HG02642 (cell line): ENCODE data around the gene GPR156.
"Not testable (repeated sequence)": the region's sequence is repeated elsewhere in the genome, so short reads cannot be mapped to it uniquely, and the experiment has no call there.

ENCODE experiments used
- ATAC-seq: cut with Tn5 transposase; IDR thresholded peaks from one replicate; pipeline ENCODE4 v1.9.1; 2021; ENCODE audit warnings: mild to moderate bottlenecking; ENCODE audit not compliant: unreplicated experiment, poor library complexity

GPR156 gene

DNA sequence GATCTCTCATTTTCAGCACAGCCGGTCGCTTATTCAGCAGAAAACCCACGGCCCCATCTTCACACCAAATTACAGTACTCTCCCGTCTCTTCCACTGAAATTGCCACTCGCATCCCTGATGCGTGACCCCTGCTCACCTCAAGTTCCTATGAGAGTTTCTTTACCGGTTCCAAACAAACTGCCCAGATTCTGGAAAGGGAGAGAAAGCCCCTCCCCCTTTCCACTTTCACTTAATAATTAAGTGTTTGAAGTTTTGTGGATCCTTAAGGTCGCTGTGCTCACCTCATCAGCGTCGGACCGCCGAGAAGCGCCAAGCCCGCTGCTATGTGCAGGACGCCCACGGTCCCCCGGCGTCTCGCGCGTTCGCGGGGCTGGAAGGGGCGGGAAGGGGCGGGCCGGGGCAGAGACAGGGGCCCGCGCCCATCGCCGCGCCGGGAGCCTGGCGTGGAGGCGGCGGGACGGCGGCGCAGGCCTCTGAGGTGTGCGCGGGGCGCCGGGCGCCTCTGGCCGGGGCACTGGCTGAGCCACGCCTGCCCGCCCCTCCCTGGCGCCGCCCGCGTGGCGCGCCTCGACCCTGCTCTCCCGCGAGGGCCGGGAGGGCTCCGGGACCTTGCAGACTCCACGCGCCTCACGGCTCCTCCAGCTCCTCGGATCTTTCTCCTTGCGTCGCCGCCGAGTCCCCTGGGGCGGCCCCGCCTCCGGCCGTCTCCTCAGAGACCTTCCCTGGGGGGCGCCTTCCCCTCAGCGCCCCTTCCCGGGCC lies at the start of gene GPR156:
TSS of gene GPR156 (minus strand) at position 476 of the 761 bp plus-strand sequence. CDS start 41,124 bp downstream, outside the sequence.
- no peak for ATAC-seq

DNA sequence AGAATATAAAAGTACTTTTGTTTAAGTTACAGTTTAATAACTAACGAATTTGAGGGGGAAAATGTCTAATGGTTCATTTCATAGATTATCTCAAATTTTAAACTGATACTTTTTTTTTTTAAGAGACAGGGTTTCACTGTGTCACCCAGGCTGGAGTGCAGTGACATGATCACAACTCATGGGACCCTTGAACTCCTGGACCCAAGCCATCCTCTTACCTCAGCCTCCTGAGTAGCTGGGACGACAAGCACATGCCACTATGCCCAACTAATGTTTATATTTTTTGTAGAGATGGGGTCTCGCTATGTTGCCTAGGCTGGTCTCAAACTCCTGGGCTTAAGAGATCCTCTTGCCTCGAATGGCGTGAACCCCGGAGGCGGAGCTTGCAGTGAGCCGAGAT lies 47.6 kb upstream of the GPR156 start:
- ATAC-seq, result no peak

DNA sequence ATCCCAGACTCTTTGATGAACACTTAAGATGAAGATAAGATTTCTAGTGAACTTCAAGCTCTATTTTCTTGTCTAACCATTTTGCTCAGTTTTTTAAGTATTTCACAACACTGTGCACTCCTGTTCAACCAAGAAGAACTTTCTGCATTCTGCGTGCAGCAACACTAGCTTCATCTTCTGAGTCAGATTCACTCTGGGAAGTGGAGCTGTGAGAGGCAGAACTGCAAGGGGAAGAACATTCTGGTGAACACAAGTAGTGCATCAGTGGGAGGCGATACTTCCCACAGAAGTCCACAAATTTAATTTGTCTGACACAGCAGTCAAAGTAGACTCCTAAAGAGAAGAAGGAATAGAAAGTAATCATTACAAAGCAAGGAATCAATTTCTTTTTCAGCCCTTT lies 46.1 kb upstream of the GPR156 start:
- no peak for ATAC-seq

DNA sequence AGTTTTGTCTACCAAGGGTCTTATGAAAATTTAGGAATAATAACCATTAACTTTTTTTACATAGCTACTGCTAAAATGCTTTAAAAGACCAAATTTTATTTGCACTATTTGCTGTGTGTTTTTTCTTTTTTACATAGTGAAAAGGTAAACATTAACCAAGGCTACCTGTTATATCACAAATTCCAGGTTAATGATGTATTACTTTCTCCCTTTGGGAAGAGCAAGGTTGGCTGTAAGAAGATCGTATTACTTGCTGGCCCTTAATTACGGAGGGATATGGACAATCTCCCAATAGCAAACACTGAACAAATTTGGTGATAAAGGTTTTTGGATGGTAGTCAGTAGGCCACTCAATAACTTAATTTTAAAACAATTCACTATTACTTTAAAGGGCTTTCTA lies 41.8 kb upstream of the GPR156 start:
- ATAC-seq, result no peak

DNA sequence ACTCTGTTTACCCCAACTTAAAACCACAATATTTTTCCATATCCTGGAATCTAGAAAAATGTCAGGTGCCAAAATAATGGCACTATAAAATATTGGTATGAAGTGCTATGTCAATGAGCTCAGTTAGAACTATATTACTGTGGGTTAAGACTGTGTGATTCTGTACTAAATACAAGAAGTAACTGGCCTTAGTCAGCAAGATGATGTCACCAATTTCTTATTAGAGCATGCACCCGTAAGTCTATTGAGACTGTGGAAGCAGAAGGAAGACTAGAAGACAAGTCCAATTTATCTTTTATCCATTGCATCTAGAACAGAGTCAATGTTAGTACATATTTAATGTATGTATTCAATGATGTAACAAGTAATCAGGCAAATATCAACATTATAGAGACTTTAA lies 39.2 kb upstream of the GPR156 start:
- no peak for ATAC-seq

DNA sequence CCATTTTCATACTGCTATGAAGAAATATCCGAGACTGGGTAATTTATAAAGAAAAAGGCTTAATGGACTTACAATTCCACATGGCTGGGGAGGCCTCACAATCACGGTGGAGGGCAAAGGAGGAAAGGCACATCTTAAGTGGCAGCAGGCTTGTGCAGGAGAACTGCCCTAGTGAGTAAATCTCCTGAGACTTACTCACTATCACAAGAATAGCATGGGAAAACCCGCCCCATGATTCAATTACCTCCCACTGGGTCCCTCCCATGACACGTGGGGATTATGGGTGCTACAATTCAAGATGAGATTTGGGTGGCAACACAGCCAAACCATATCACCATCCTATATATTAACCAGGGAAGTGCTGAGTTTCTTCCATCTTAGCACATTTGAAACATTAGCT lies 38.7 kb upstream of the GPR156 start:
- ATAC-seq, result not testable (repeated sequence)

DNA sequence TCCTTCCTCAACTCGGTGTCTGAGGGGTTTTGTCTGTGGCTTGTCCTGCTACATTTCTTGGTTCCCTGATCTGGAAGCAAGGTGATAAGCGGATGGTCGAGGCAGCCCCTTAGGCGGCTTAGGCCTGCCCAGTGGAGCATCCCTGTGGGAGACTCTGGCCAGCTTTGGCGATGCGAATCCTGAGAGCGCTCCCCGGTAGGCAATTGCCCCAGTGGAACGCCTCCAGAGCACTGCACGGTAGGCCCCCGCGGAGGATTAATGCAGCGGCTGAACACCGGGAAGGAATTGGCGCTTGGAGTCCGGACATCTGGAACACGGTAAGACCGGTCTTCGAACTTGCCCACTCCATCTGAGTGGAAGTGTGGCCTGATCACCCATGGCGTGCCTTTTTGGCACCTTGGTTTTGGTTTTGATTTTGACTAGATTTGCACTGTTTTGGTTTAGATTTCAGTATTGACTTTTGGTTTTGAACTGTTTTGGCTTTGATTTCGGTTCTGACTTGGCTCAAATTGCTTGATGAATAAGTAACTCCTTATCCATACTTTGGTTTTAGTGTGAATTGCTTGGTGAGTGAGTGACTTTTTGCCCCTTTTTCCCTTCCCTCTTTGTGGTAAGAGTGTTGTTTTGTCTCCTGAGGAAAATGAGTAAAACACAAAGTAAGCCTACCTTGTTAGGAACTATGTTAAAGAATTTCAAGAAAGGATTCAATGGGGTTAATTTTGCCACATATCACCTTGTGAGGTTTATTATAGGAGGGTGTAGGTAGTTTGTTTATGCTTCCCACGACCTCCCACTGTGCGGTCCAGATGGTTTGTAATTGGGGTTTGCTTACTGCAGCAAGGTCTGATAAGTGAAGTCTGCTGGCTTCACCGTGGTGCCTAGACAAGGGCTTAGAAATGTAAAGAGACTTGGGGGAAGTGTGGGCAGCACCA lies 27.1 kb upstream of the GPR156 start:
- no peak for ATAC-seq

DNA sequence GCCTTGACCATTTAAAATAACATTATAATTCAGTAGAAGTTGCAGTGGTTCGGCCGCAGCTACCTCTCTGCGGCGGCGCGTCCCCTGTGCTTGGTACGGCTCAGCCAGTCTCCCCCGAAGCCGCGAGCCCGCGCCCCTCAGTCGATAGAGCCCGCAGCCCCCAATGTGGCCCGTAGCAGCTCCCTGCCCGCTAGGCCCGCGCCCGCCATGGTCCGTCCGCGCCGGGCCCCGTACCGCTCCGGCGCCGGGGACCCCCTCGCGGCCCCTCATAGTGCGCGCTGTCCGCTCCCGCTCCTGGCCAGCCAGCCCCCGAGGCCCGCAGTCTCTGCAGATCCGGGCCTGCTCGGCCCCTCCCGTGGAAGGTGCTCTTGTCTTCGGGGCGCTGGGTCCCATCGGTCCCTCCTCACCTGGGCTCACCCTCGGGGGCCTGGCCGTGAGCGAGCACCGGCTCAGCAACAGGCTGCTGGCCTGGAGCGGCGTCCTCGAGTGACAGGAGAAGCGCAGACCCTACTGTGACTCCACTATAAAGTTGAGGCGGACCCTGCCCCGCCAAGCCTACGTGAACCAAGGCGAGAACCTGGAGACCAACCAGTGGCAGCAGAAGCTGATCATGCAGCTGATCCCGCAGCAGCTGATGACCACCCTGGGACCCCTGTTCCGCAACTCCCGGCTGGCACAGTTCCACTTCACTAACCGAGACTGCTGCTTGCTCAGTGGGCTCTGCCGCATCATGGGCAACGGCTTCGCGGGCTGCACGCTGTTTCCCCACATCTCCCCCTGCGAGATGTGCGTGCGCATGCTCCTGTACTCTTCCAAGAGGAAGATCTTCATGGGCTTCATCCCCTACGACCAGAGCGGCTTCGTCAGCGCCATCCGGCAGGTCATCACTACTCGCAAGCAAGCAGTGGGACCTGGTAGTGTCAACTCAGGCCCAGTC lies 21.8 kb upstream of the GPR156 start:
- no peak for ATAC-seq

DNA sequence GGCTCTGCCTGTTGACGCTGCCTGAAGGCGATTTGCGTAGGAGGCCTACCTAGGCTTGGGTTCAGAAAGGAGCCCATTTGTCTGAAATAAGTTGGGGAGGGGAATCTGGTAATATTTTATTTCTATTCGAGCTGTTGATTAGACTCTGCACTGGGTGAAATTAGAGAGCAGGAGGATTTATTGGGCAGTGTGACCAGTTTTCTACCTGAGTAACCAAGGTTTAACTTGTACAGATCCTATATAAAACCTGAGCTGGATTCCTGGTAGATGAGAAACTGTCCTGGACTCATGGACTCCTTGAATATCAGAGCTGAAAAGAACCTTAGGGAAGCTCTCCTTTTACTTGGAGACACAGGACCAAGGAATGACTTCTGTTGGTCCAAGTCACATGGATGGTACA lies 19.6 kb upstream of the GPR156 start:
- no peak for ATAC-seq

DNA sequence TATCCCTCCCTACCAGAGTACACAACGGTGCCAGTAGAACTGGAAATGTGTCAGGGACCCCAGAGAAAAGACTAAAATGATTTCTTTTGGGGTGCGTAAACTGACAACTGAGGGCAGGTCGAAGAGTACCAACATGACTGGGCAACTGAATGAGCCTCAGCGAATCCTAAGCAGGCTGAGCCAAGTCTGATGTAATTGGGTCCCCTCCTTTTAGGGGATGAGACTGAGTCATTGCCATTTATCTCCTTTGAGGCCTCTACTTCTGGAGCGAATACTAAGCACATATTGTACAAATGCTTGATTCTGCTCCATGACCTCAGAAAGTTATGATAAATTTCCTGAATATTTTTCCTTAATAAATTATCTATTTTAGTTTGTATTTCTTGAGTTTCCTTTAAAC lies 17.3 kb upstream of the GPR156 start:
- no peak for ATAC-seq

DNA sequence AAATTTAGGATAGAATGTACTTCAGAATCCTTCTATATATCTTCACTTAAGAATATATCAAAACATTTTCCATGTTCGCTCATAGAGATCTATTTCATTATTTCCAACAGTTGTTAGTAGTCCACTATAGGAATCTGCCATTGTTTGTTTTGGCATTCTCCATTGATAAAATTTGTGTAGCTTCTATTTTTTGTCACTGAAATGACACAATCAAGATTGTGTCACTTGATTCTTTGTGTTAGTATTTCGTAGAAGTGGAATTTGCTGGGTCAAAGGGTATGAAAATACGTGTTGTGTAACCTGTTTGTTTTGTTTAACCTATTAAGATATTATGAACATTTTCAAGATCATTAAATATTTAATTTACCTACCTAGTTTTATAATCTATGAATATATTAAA lies 15.9 kb upstream of the GPR156 start:
- no peak for ATAC-seq

DNA sequence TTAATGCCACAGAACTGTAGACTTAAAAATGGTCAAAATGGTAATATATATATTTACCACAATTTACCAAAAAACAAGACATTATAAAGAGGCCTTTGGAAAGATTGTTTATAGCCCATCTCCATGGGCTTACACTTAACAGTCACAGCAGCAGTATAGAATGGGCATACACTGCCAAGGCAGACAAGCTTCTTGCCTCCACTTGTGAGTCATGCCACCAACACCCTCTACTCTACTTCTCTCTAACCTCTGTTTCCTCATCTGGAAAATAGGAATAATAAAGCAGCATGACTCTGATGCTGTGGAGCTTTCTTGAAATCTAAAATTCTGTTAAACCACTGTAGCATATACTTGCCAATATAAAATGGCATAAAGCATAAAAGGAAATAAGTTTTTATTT lies 14.4 kb upstream of the GPR156 start:
- no peak for ATAC-seq

DNA sequence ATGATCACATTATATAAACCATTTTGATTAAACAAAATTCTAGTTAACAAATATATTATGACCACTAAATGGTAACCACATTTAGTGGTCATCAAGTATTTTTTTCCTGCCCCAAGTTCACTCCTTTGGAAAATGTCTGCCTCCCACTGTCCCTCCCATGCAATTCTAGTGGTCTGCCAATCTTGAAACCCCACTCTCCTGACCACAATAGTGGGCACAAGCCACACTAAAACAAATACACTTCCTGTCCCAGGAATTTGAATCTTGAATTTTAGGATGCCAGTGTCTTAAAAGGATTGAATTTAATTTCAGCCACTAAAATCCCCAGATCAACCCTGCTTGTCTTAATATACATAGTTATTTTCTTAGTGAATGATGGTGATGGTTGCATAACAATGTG lies 14.0 kb upstream of the GPR156 start:
- no peak for ATAC-seq

DNA sequence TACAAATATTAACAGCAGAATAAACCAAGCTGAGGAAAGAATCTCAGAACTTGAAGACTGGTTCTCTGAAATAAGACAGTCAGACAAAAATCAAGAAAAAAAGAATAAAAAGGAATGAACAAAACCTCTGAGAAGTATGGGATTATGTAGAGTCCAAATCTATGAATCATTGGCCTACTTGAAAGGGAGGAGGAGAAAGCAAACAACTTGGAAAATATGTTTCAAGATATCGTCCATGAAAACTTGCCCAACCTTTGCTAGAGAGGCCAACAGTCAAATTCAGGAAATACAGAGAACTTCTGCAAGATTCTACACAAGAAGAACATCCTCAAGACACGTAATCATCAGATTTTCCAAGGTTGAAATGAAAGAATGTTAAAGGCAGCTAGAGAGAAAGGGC lies 6.5 kb upstream of the GPR156 start:
- ATAC-seq, result not testable (repeated sequence)

DNA sequence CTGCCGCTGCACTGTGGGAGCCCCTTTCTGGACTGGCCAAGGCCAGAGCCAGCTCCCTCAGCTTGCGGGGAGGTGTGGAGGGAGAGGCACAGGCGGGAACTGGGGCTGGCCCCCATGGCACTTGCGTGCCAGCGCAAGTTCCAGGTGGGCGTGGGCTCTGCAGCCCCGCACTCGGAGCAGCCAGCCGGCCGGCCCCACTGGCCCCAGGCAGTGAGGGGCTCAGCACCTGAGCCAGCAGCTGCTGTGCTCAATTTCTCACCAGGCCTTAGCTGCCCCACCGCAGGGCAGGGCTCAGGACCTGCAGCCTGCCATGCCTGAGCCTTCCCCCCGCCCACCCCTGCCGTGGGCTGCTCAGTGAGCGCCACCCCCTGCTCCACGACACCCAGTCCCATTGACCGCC lies 4.6 kb upstream of the GPR156 start:
- ATAC-seq, result no peak

DNA sequence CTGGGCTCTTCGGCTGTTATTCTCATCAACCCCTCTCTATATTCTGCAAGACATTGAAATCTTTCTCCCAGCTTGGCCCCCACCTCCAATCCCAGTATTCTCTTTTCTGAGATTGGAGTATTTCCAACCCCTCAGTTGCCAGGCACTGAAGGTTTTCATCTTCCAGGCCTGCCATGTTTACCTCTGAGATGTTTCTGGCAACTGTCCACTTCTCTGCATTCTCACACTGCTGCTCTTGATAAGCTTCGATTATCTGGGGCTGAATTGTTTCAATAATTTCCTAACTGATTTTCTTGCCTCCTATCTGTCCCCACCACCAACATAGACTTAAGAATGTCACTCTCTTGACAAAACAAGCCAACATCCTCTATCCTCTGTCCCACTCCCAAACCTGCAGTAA lies 1.4 kb upstream of the GPR156 start:
- ATAC-seq, result no peak

DNA sequence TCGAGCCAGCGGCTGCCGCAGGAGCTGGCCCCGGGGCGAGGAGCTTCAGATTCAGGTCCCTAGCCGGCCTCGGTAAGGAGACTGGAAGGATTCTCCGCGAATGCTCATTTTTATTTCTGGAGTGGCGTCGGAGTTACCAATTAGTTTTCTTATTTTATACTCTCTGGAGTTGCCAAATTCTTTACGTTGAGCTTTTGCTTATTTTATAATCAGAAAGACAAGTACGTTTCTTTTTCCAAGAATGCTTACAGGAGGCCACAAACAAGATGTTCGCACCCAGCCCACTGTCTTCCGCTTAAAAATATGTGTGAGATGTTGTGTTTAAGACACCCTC lies 453 bp upstream of the GPR156 start:
- ATAC-seq, result no peak

DNA sequence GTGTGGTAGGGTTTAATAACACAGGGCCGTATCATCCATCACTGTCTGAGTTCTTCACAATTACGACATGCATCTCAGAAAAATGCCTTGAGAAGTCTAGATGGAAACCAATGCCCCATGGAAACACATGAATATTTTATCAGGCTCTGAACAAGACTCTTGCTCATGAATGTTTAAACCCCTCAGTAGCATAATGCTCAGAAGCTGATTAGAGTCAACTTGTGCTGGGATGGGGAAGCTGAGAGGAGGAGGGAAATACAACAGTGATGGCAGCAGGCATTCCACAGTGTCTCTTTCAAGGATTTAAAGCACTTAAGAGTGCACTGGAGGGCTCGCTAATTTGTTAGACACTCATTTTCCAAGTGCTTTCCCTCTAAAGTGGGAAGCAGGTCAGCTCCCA lies 3.8 kb downstream of the GPR156 start:
- ATAC-seq, result no peak

DNA sequence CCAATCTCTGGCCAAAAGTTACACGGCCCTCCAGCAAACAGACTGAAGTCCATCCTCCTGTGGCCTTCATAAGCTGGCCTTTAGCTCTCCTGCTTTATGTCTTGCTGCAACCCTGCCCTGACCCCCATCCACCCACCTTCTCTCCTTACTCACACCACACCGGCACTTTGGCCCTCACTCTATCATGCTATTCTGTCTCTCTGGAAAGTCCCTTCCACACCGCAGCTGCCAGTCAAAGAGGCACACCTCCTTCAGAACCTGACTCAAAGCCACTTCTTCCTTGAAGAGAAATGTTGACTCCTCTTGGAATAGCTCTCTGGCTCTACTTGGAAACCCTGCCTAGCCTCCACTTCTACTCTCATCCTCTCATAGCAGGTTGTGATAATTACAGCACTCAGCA lies 4.5 kb downstream of the GPR156 start:
- no peak for ATAC-seq

DNA sequence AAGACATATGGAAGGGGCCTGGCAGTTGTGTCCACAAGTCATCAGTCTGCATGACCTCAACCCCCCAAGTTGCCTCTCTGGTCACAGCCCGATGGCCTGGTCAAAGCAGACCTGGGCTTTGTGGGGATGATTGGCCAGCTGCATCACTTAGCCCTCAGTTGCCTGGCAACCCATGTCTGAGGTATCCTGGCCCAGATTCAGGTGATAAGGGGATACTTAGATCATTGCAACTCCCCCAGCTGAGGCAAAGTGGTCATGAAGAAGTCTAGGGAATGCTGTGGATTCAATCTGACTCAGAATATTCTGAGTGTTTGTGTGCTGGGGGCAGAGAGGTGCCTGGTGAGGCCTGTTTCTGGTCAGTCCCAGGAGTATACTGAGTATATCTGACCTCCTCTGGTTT lies 5.0 kb downstream of the GPR156 start:
- no peak for ATAC-seq

DNA sequence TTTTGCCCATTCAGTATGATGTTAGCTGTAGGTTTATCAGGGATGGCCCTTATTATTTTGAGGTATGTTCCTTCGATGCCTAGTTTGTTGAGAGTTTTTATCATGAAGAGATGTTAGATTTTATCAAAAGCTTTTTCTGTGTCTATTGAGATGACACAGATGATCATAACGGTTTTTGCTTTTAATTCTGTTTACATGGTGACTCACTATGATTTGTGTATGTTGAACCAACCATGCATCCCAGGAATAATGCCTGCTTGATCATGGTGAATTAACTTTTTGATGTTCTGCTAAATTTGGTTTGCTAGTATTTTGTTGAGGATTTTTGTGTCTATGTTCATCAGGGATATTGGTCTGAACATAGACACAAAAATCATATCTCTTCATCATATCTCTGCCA lies 8.3 kb downstream of the GPR156 start:
- no peak for ATAC-seq
